Heart right ventricle (tissue), 16 donors: ENCODE data around the gene FOXJ1. TPM values are rescaled to one million over a fixed set of nuclear protein-coding genes. Genes with fewer than 3 reads are reported as not detected.

ENCODE experiments used
- ATAC-seq, 8 donors: fragments of 200-7000 bp; cut with Tn5 transposase; one replicate each; pipeline ENCODE4 v1.9.1; 2020; ENCODE audit warnings: mild to moderate bottlenecking in 8 of 8, moderate library complexity in 8 of 8, moderate number of reproducible peaks in 1 of 8
- DNase-seq, 2 donors: peaks; one replicate each; pipeline ENCODE4 v3.0.0-alpha.2; 2020
- H3K27ac ChIP-seq, 10 donors: fragments of 200-600 bp; sonication (generic) in 2 of 10; one replicate each; pipeline versions ENCODE4 v1.5.0 to v1.8.0; 2020 to 2022; ENCODE audit warnings: mild to moderate bottlenecking in 3 of 10
- H3K27me3 ChIP-seq, 7 donors: fragments of 200-600 bp; one replicate each; pipeline ENCODE4 v1.8.0; 2021 to 2022; ENCODE audit warnings: mild to moderate bottlenecking in 2 of 7
- H3K36me3 ChIP-seq, 9 donors: fragments of 200-600 bp; sonication (generic) in 1 of 9; one replicate each; pipeline versions ENCODE4 v1.5.0 to v1.8.0; 2020 to 2022; ENCODE audit warnings: mild to moderate bottlenecking in 2 of 9
- H3K4me1 ChIP-seq, 9 donors: fragments of 200-600 bp; sonication (generic) in 1 of 9; one replicate each; pipeline versions ENCODE4 v1.5.0 to v1.8.0; 2020 to 2022; ENCODE audit warnings: mild to moderate bottlenecking in 4 of 9
- H3K4me3 ChIP-seq, 10 donors: fragments of 200-600 bp; sonication (generic) in 2 of 10; one replicate each; pipeline versions ENCODE4 v1.5.0 to v1.8.0; 2020 to 2022; ENCODE audit warnings: mild to moderate bottlenecking in 7 of 10, moderate library complexity in 2 of 10
- H3K9me3 ChIP-seq, 11 donors: fragments of 200-600 bp in 10 of 11; sonication (generic) in 2 of 11; one replicate each; pipeline versions ENCODE4 v1.5.0 to v1.8.0; 2013 to 2022; ENCODE audit warnings: mild to moderate bottlenecking in 2 of 11, control low read depth in 1 of 11, moderate library complexity in 1 of 11
- CTCF ChIP-seq, 9 donors: fragments of 200-600 bp; sonication (generic) in 2 of 9; IDR thresholded peaks; one replicate each; pipeline versions ENCODE4 v1.5.0 to v1.8.0; 2021 to 2022; ENCODE audit warnings: antibody characterized with exemption in 9 of 9, mild to moderate bottlenecking in 5 of 9, moderate library complexity in 1 of 9
- WGBS, 2 donors: extraction: QIAGEN DNeasy Blood & Tissue Kit; methylation state at CpG; one replicate each; pipeline ENCODE4 v1.1.7; 2013; ENCODE audit warnings: inconsistent platforms in 1 of 2; 5-methylcytosine and 5-hydroxymethylcytosine counted together
- intact Hi-C, 10 donors: fragments of 100-400 bp; cut with DNase I; formaldehyde crosslinking; loops; one replicate each; pipeline versions ENCODE4 v1.11.1 to v1.14.2; 2022
- polyA plus RNA-seq, 2 donors: library from polyadenylated mRNA; stranded (reverse); fragments of 200-250 nt; gene quantifications; one replicate each; pipeline ENCODE4 v1.2.3, GENCODE V29; 2013
- total RNA-seq, 10 donors: library from RNA; stranded (reverse); fragmentation: NEBNext Ultra II Directional in 3 of 10; extraction: Animal tissue kit (Norgen Biotek cat#: 25700) in 3 of 10; gene quantifications; one replicate each; pipeline versions ENCODE4 v1.2.1 to v1.2.4, GENCODE V29; 2021 to 2023
- donor health status: Arrhythmogenic right ventricular cardiomyopathy.
- donor health status: ischemic (EF 13 %, LVEDD 7.1; RV severe dilation, severe dysfunction).
- donor health status: healthy with polysubstance abuse.
- donor health status: DM: no; HTN: yes; CAD: no.
- donor health status: DM: no; HTN: no; CAD: no.
- donor health status: ischemic (EF 25% LVEDD 6.9; RV normal size, moderate dysfunction).
- donor health status: ischemic (EF 25% LVEDD 5.7; RV mildly dilated, moderate dysfunction).
- donor health status: healthy.
- donor health status: DM: yes; HTN: yes; CAD: no.
- donor health status: Ischemic cardiomyopathy.
- donor health status: ischemic (EF 35%, LVEDD 5.7; RV mildly dilated, moderate dysfunction).
- donor health status: nonischemic (EF 11% LVEDD 7.7; RV severe dilation, severe dysfunction).
- donor health status: DM: yes; HTN: yes; CAD: no.
- donor health status: PGD.
- donor health status: ischemic (EF 29% LVEDD 5.4; RV normal size, mild dysfunction).
- donor health status: nonischemic (EF 23%, LVEDD 6.1; RV moderate dilation, normal function).

Gene FOXJ1
- total and polyA plus RNA-seq, 12 donors = 0.03 TPM; not detected in 11

- ATAC-seq (no peak), DNase-seq (no peak)
- Histone ChIP-seq H3K9me3 (no peaks in the 10 kb centered on the region), H3K4me3 (no peak overlapping the region), H3K27ac (no peak overlapping the region), H3K36me3 (no peaks in the 10 kb centered on the region), H3K4me1 (peaks cover 0 to 26% (median 3%) of the 10 kb centered on the region in 9 donors), H3K27me3 (no peaks in the 10 kb centered on the region)
- intact Hi-C loops = loop anchor here in 7 of 10 donors (5.0 to 10.0 kb wide), 3 partner anchors 62 to 169 kb away; no protein-coding TSS in a partner anchor
- no peak for TF ChIP-seq CTCF (IDR thresholded peaks at IDR 0.05)
- 52 to 56% methylated on average over 2 of the region's 2 CpGs for WGBS, 2 donors
Measured at GRCh38 chr17:76184290-76184689, 43.2 kb upstream of the FOXJ1 start.

- Histone ChIP-seq H3K27me3 (no peaks in the 10 kb centered on the region), H3K9me3 (no peaks in the 10 kb centered on the region), H3K4me3 (no peak overlapping the region), H3K27ac (peak overlapping the region in 1 of 10 donors; percentile 61), H3K4me1 (peaks cover 0 to 23% (median 3%) of the 10 kb centered on the region in 9 donors), H3K36me3 (no peaks in the 10 kb centered on the region)
- peak; percentile 80 to 92 (median 86) for ATAC-seq
- 13 to 15% methylated on average over 11 of the region's 11 CpGs for WGBS, 2 donors
- peak; percentile 85 to 89 for DNase-seq
- TF ChIP-seq CTCF (IDR thresholded peaks at IDR 0.05) = peak; percentile 71 to 93 (median 87)
- intact Hi-C loops = loop anchor here in 8 of 10 donors (1.0 to 10.0 kb wide), 7 partner anchors 60 to 167 kb away; no protein-coding TSS in a partner anchor
Measured at GRCh38 chr17:76182016-76182764, 41.1 kb upstream of the FOXJ1 start.

- WGBS, 2 donors = 80 to 82% methylated on average over 6 of the region's 6 CpGs
- Histone ChIP-seq H3K36me3 (no peaks in the 10 kb centered on the region), H3K4me1 (peaks cover 0 to 23% (median 3%) of the 10 kb centered on the region in 9 donors), H3K4me3 (no peak overlapping the region), H3K9me3 (no peaks in the 10 kb centered on the region), H3K27me3 (no peaks in the 10 kb centered on the region), H3K27ac (peak overlapping the region in 1 of 10 donors; percentile 75)
- DNase-seq = no peak
- TF ChIP-seq CTCF (IDR thresholded peaks at IDR 0.05) = peak in 1 of 9 donors; percentile 23
- intact Hi-C loops = loop anchor here (2.0 to 10.0 kb wide), 6 partner anchors 55 to 165 kb away; no protein-coding TSS in a partner anchor
- ATAC-seq = no peak
Measured at GRCh38 chr17:76179496-76180467, 38.7 kb upstream of the FOXJ1 start.

- no peak overlapping the region for H3K4me3 ChIP-seq
- DNase-seq = no peak
- no peaks in the 10 kb centered on the region for H3K36me3 ChIP-seq
- peak overlapping the region in 1 of 10 donors; percentile 10 for H3K27ac ChIP-seq
- H3K9me3 ChIP-seq = no peaks in the 10 kb centered on the region
- ATAC-seq = peak in 1 of 8 donors; percentile 31
- TF ChIP-seq CTCF (IDR thresholded peaks at IDR 0.05) = no peak
- peaks cover 0 to 23% (median 3%) of the 10 kb centered on the region in 9 donors for H3K4me1 ChIP-seq
- H3K27me3 ChIP-seq = no peaks in the 10 kb centered on the region
- WGBS, 2 donors = 90 to 96% methylated on average over 10 of the region's 10 CpGs
- intact Hi-C loops = loop anchor here in 3 of 10 donors (10.0 kb wide), 1 partner anchor 53 kb away; no protein-coding TSS in a partner anchor
Measured at GRCh38 chr17:76178124-76178523, 37.1 kb upstream of the FOXJ1 start.
